Measurements from ENCODE around the gene KRT40. TPM values are rescaled to one million over a fixed set of nuclear protein-coding genes. Genes with fewer than 3 reads are reported as not detected.

The KRT40 gene
- total RNA-seq, 1 experiment from 2014 or later: not detected

GRCh38 chr17:40974366-40974765 lies 9.8 kb downstream of the KRT40 start:
- H3K79me2 ChIP-seq (ENCODE audit: insufficient read depth, low read length): no peaks in the 10 kb centered on the region
- H3K4me1 ChIP-seq (ENCODE audit: control insufficient read depth in 1 of 2, insufficient read depth in 2 of 2, low read length in 2 of 2): 0 out of 4 replicates have a peak, but pooled peaks cover 0 to 3% of the 10 kb centered on the region in 2 experiments
- TF ChIP-seq, protein P1, sequence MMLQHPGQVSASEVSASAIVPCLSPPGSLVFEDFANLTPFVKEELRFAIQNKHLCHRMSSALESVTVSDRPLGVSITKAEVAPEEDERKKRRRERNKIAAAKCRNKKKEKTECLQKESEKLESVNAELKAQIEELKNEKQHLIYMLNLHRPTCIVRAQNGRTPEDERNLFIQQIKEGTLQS (IDR thresholded peaks at IDR 0.05): no peak
- TF ChIP-seq EGR1 (IDR thresholded peaks at IDR 0.05; ENCODE audit: low read depth): no peak
- no peak for TF ChIP-seq REST (IDR thresholded peaks at IDR 0.05; ENCODE audit: low read depth)
- TF ChIP-seq CTCF (IDR thresholded peaks at IDR 0.05 in 2 of 3, conservative IDR thresholded peaks at IDR 0.05 in 1 of 3; ENCODE audit: borderline replicate concordance in 1 of 3, insufficient read depth in 1 of 3, low read depth in 2 of 3, low read length in 2 of 3): no peak
- TF ChIP-seq ELF1 (IDR thresholded peaks at IDR 0.05; ENCODE audit: borderline replicate concordance, low read depth): no peak
- TF ChIP-seq, protein P2, sequence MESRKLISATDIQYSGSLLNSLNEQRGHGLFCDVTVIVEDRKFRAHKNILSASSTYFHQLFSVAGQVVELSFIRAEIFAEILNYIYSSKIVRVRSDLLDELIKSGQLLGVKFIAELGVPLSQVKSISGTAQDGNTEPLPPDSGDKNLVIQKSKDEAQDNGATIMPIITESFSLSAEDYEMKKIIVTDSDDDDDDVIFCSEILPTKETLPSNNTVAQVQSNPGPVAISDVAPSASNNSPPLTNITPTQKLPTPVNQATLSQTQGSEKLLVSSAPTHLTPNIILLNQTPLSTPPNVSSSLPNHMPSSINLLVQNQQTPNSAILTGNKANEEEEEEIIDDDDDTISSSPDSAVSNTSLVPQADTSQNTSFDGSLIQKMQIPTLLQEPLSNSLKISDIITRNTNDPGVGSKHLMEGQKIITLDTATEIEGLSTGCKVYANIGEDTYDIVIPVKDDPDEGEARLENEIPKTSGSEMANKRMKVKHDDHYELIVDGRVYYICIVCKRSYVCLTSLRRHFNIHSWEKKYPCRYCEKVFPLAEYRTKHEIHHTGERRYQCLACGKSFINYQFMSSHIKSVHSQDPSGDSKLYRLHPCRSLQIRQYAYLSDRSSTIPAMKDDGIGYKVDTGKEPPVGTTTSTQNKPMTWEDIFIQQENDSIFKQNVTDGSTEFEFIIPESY (IDR thresholded peaks at IDR 0.05; ENCODE audit: extremely low read depth, insufficient replicate concordance, low read length): no peak
- no peak for TF ChIP-seq POLR2A (IDR thresholded peaks at IDR 0.05; ENCODE audit: borderline replicate concordance, extremely low read depth, insufficient read depth, insufficient read length)
- TF ChIP-seq POLR2AphosphoS5 (IDR thresholded peaks at IDR 0.05; ENCODE audit: low read depth, low read length): no peak
- no peak for TF ChIP-seq SRF (IDR thresholded peaks at IDR 0.05; ENCODE audit: low read depth)
- TF ChIP-seq CBX3 (IDR thresholded peaks at IDR 0.05; ENCODE audit: low read depth): no peak
- TF ChIP-seq EZH2 (IDR thresholded peaks at IDR 0.05): no peak
- no peak for TF ChIP-seq SP1 (IDR thresholded peaks at IDR 0.05; ENCODE audit: low read depth)
- TF ChIP-seq SIN3A (IDR thresholded peaks at IDR 0.05; ENCODE audit: low read depth): no peak
- TF ChIP-seq TCF7L2 (IDR thresholded peaks at IDR 0.05; ENCODE audit: borderline replicate concordance, extremely low read depth, insufficient read depth, insufficient read length): no peak
- H3K4me2 ChIP-seq (ENCODE audit: low read length): no peak overlapping the region
- CTCF ChIA-PET: no interaction called here
- POLR2A ChIA-PET: no interaction called here
- ATAC-seq (no peak), DNase-seq (ENCODE audit: low read depth, low spot score) (no peak)
- no peaks in the 10 kb centered on the region for H3K36me3 ChIP-seq (ENCODE audit: control insufficient read depth in 1 of 2, insufficient read depth in 2 of 2, low read length in 2 of 2)
- no peaks in the 10 kb centered on the region for H3K27me3 ChIP-seq (ENCODE audit: insufficient read depth, low read length)
- RAD21 ChIA-PET (ENCODE audit: low non-redundant PET in 1 of 2, low total read pairs in 2 of 2, uncharacterized antibody in 2 of 2, unreplicated experiment in 2 of 2): no interaction called here
- no peaks in the 10 kb centered on the region for H3K9me2 ChIP-seq (ENCODE audit: insufficient read depth)
- no peaks in the 10 kb centered on the region for H3K9me3 ChIP-seq (ENCODE audit: control insufficient read depth in 1 of 2, insufficient read depth in 1 of 2, low read depth in 1 of 2, low read length in 2 of 2)
- no peak overlapping the region for H3K27ac ChIP-seq (ENCODE audit: low read depth, low read length)
- H4K20me1 ChIP-seq (ENCODE audit: insufficient read depth): no peaks in the 10 kb centered on the region
- intact Hi-C loops (cut with micrococcal nuclease): no loop called here
- no peak overlapping the region for H3K9ac ChIP-seq (ENCODE audit: low read length)
- BruUV-seq (replicated peaks): no TSS peak
- no peak overlapping the region for H3K4me3 ChIP-seq (replicated peaks in 1 of 2; ENCODE audit: low read depth in 1 of 2, low read length in 2 of 2)
- H2AFZ ChIP-seq (ENCODE audit: low read depth, low read length, poor library complexity, severe bottlenecking): no peak overlapping the region

All from HCT116 (cell line).